Activated CD4-positive, alpha-beta T cell treated with anti-CD3 and anti-CD28 coated beads, Interleukin-2, amount 10 ng/mL, durations not matched to agents 7 days and 5 days (primary cell): Measurements from ENCODE around the gene EMX1. TPM values are rescaled to one million over a fixed set of nuclear protein-coding genes. Genes with fewer than 3 reads are reported as not detected.

Source experiments
- CTCF ChIA-PET: fragments of 350-600 bp; sonication (Branson Sonifier 250); formaldehyde crosslinking; loops from one replicate; lab custom pipeline; 2021; ENCODE audit warnings: antibody characterized with exemption; lab: Charles Lee
- POLR2A ChIA-PET: fragments of 350-600 bp; sonication (Branson Sonifier 250); formaldehyde crosslinking; loops from one replicate; lab custom pipeline; 2021; ENCODE audit warnings: antibody characterized with exemption; lab: Charles Lee
- DNase-seq: peaks from one replicate; pipeline ENCODE4 v3.0.0-alpha.2; 2020
- H3K27ac Mint-ChIP-seq: one replicate; pipeline ENCODE4 v1.8.0; 2021; ENCODE audit warnings: mild to moderate bottlenecking, moderate library complexity, mixed read lengths
- H3K27me3 Mint-ChIP-seq: one replicate; pipeline ENCODE4 v1.8.0; 2021; ENCODE audit warnings: mixed read lengths
- H3K36me3 Mint-ChIP-seq: one replicate; pipeline ENCODE4 v1.8.0; 2021; ENCODE audit warnings: low read depth, mixed read lengths
- H3K4me1 Mint-ChIP-seq: one replicate; pipeline ENCODE4 v1.8.0; 2021; ENCODE audit warnings: mixed read lengths
- H3K4me3 Mint-ChIP-seq: one replicate; pipeline ENCODE4 v1.8.0; 2021; ENCODE audit warnings: mild to moderate bottlenecking, moderate library complexity, mixed read lengths
- H3K9me3 Mint-ChIP-seq: one replicate; pipeline ENCODE4 v1.8.0; 2021; ENCODE audit warnings: mixed read lengths
- total RNA-seq, 2 experiments: library from RNA; stranded (reverse); gene quantifications; one replicate each; pipeline ENCODE4 v1.2.3, GENCODE V29; 2021

EMX1 gene
- total RNA-seq, 2 experiments from 2014 or later = not detected

GRCh38 chr2:72961036-72961720 is 43.9 kb downstream of the EMX1 start:
- no peak overlapping the region for H3K4me3 Mint-ChIP-seq
- no peak for DNase-seq
- H3K27me3 Mint-ChIP-seq = no peaks in the 10 kb centered on the region
- no peak overlapping the region for H3K27ac Mint-ChIP-seq
- POLR2A ChIA-PET = no interaction called here
- peaks cover 11% of the 10 kb centered on the region for H3K4me1 Mint-ChIP-seq
- H3K36me3 Mint-ChIP-seq = peaks cover 8% of the 10 kb centered on the region
- no peaks in the 10 kb centered on the region for H3K9me3 Mint-ChIP-seq
- CTCF ChIA-PET = interaction anchor here (0.7 kb wide), 1 partner anchor 96 kb away, joined by 4 read pairs; no protein-coding TSS in a partner anchor

GRCh38 chr2:72961853-72962468 is 44.6 kb downstream of the EMX1 start:
- Mint-ChIP-seq H3K9me3 (no peaks in the 10 kb centered on the region), H3K27ac (no peak overlapping the region), H3K27me3 (no peaks in the 10 kb centered on the region), H3K4me1 (peaks cover 8% of the 10 kb centered on the region), H3K4me3 (no peak overlapping the region), H3K36me3 (peaks cover 4% of the 10 kb centered on the region)
- POLR2A ChIA-PET = no interaction called here
- CTCF ChIA-PET = interaction anchor here (0.7 kb wide), 1 partner anchor 97 kb away, joined by 4 read pairs; no protein-coding TSS in a partner anchor
- DNase-seq = no peak

- peaks cover 2% of the 10 kb centered on the region for H3K4me1 Mint-ChIP-seq
- H3K9me3 Mint-ChIP-seq = no peaks in the 10 kb centered on the region
- H3K4me3 Mint-ChIP-seq = no peak overlapping the region
- H3K36me3 Mint-ChIP-seq = peaks cover 2% of the 10 kb centered on the region
- ChIA-PET CTCF (no interaction called here), POLR2A (no interaction called here)
- H3K27ac Mint-ChIP-seq = no peak overlapping the region
- no peaks in the 10 kb centered on the region for H3K27me3 Mint-ChIP-seq
- no peak for DNase-seq
Measured at GRCh38 chr2:72962911-72963310, 45.6 kb downstream of the EMX1 start.

DNA sequence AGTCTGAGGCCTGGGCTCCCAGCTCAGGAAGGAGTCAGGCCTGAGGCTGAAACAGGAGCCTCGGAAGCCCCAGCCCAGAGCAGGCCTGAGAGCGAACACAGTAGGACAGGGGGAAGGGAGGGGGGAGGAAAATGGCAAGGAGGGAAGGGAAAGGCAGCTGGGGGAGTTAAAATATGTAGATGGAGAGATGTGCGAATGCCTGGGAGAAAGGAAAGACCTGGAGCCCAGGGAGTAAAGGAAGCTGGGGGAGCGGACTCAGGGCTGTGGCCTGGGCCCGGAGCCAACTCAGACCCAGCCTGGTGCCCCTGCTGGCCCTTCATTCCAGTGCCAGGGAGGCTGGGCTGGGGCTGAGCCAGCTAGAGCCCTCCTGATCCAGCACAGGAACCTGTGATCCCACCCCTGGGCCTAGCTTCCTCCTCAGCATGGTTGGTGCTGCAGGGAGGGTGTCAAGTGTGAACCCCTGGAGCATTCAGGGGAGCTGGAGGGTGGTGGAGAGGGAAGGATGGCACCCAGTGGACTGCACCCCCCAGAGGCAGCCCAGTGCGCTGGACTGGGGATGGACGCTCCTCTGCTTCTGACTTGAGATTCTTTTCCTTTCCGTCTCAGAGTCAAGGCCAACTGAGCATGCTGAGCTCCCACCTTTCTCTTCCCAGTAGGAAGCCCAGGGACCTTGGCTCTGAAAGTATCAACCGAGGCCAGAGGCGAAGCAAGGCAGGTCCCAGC is 46.3 kb downstream of the EMX1 start:
- no peak for DNase-seq
- Mint-ChIP-seq H3K4me1 (no peaks in the 10 kb centered on the region), H3K9me3 (no peaks in the 10 kb centered on the region), H3K27ac (no peak overlapping the region), H3K36me3 (peaks cover 2% of the 10 kb centered on the region), H3K4me3 (no peak overlapping the region), H3K27me3 (no peaks in the 10 kb centered on the region)
- ChIA-PET POLR2A (no interaction called here), CTCF (interaction anchor here (0.7 to 0.8 kb wide), 2 partner anchors 8 to 14 kb away, joined by 3 read pairs; no protein-coding TSS in a partner anchor)

GRCh38 chr2:72964146-72964525 is 46.8 kb downstream of the EMX1 start:
- POLR2A ChIA-PET = no interaction called here

DNA sequence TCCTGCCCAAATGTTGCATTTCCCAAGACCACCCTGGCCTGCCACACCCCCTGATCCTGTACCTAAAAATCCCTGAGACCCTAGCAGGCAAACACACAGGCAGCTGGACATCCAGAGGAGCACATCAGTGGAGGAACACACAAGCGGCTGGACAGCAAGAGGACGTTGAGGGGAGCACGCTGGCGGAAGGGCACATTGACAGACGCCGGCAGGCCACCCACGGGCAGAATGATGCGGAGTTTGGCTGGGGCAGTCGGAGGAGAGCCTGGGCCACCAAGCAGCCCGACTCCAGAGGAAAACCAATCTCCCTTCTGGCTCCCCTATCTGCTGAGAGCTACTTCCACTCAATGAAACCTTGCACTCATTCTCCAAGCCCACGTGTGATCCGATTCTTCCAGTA is 47.7 kb downstream of the EMX1 start:
- Mint-ChIP-seq H3K9me3 (no peaks in the 10 kb centered on the region), H3K27ac (no peak overlapping the region), H3K4me1 (no peaks in the 10 kb centered on the region), H3K36me3 (peaks cover 2% of the 10 kb centered on the region), H3K27me3 (no peaks in the 10 kb centered on the region), H3K4me3 (no peak overlapping the region)
- no peak for DNase-seq
- ChIA-PET POLR2A (no interaction called here), CTCF (interaction anchor here (0.8 kb wide), 1 partner anchor 18 kb away, joined by 3 read pairs; no protein-coding TSS in a partner anchor)

More at GRCh38 chr2:72964146-72964525, 46.8 kb downstream of the EMX1 start:
- H3K36me3 Mint-ChIP-seq = peaks cover 2% of the 10 kb centered on the region
- H3K9me3 Mint-ChIP-seq = no peaks in the 10 kb centered on the region
- H3K4me3 Mint-ChIP-seq = no peak overlapping the region
- H3K4me1 Mint-ChIP-seq = no peaks in the 10 kb centered on the region
- CTCF ChIA-PET = interaction anchor here (0.7 to 0.8 kb wide), 2 partner anchors 9 to 15 kb away, joined by 3 read pairs; no protein-coding TSS in a partner anchor
- no peak for DNase-seq
- H3K27me3 Mint-ChIP-seq = no peaks in the 10 kb centered on the region
- H3K27ac Mint-ChIP-seq = no peak overlapping the region

DNA sequence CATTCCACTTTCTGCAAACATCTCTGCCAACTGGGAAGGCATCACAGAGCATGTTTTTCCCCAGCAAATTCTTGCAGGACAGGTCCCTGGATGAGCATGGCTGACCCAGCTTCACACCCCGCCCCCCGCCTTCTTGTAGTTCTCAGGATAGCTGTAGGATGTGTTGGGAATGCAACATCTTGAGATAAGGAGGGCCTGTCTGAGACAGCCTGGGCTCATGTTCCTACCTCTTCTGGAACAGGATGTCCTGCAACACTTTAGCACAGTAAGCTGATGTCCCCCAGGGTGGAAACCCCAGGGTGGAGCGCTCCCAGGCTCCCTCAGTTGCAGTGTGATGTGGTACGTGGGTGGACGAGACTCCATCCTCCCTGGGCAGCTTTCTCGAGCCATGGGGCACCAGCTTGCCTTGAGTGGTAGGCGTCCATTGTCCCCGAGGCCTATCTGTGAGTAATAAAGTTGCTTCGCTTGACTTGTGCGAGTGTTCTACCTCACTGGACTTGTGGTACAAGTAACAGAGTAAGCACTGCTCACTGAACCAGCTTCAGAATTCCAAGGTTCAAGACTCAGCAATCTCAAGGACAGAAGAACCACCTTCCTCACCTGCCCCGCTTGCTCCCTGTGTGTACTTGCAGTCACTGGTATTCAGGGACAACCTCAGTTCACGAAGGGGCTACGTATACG is 48.6 kb downstream of the EMX1 start:
- no peaks in the 10 kb centered on the region for H3K36me3 Mint-ChIP-seq
- no peaks in the 10 kb centered on the region for H3K27me3 Mint-ChIP-seq
- no peak overlapping the region for H3K27ac Mint-ChIP-seq
- H3K4me1 Mint-ChIP-seq = no peaks in the 10 kb centered on the region
- DNase-seq = no peak
- H3K4me3 Mint-ChIP-seq = no peak overlapping the region
- H3K9me3 Mint-ChIP-seq = no peaks in the 10 kb centered on the region
- ChIA-PET CTCF (interaction anchor here (0.8 kb wide), 2 partner anchors 19 to 33 kb away, joined by 3 read pairs; no protein-coding TSS in a partner anchor), POLR2A (no interaction called here)

GRCh38 chr2:72968286-72968685 is 51.0 kb downstream of the EMX1 start:
- H3K4me1 Mint-ChIP-seq = no peaks in the 10 kb centered on the region
- CTCF ChIA-PET = no interaction called here
- no peak overlapping the region for H3K4me3 Mint-ChIP-seq

GRCh38 chr2:72969706-72970105 is 52.4 kb downstream of the EMX1 start:
- Mint-ChIP-seq H3K27ac (no peak overlapping the region), H3K4me3 (no peak overlapping the region), H3K9me3 (no peaks in the 10 kb centered on the region), H3K36me3 (no peaks in the 10 kb centered on the region), H3K27me3 (peaks cover 3% of the 10 kb centered on the region), H3K4me1 (peaks cover 2% of the 10 kb centered on the region)
- CTCF ChIA-PET = interaction anchor here (1.4 to 2.3 kb wide), 2 partner anchors 29 to 77 kb away, joined by 3 to 5 read pairs; no protein-coding TSS in a partner anchor
- no peak for DNase-seq
- POLR2A ChIA-PET = no interaction called here

More at GRCh38 chr2:72968286-72968685, 51.0 kb downstream of the EMX1 start:
- Mint-ChIP-seq H3K27me3 (no peaks in the 10 kb centered on the region), H3K27ac (no peak overlapping the region), H3K9me3 (no peaks in the 10 kb centered on the region), H3K36me3 (no peaks in the 10 kb centered on the region)
- POLR2A ChIA-PET = no interaction called here
- no peak for DNase-seq

DNA sequence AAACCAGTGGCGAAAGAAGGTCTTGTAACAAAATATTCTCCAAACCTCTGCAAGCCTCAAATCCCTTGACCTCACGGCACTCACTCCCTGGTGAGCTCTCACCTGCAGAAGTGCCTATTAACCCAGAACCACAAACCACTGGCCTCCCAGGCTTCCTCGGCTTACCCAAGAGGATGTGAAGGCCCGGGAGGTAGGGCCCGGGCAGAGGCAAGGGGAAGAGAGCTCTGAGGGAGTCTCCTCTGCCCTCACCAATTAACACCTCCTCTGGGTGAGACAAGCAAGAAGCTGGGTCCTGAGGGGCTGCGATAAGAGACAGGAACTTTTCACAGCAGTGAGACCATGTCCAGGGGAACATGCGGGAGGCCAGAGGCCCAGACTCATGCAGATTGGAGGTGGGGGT is 53.7 kb downstream of the EMX1 start:
- Mint-ChIP-seq H3K27me3 (peaks cover 13% of the 10 kb centered on the region), H3K4me1 (peaks cover 2% of the 10 kb centered on the region), H3K27ac (no peak overlapping the region), H3K36me3 (no peaks in the 10 kb centered on the region), H3K9me3 (no peaks in the 10 kb centered on the region), H3K4me3 (no peak overlapping the region)
- DNase-seq = no peak
- ChIA-PET CTCF (interaction anchor here (1.4 to 2.3 kb wide), 2 partner anchors 31 to 78 kb away, joined by 3 to 5 read pairs; no protein-coding TSS in a partner anchor), POLR2A (no interaction called here)

DNA sequence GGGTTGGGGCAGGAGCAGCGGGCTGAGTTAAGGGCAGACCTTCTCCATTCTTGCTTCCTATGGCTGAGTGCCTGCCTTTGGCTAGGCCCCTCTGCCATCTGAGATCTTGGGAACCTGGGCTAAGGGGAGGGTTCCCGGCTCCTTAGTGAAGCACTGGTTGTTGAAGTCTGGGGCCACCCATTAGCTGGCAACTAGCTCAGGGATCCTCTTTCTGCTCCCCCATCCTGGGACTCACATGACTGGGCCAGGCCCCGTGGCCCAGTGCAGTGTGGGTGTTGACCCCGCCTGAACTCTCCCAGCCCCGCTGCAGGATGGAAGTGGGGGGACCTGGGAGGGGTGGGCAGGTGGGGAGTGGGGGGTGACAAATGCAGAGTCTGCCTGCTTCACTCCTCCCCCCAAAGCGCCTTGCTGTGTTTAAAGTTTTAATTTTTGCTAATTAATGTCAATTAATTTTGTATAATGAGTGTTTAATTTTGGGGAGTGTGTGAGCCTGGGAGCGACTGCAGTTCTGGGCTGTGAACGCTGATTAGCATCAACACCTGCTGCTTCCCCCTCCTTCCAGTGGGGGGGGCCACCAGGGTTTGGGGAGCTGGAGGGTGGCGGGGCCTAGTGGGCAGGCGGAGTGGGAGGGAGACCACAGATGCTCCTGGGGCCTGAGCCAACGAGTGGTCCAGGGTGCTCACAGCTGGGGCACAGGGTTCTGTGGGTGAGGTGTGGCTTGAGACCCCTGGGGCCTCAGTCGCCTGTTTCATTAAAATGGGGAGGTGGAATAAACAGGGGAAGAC is 55.2 kb downstream of the EMX1 start:
- ChIA-PET POLR2A (no interaction called here), CTCF (interaction anchor here (1.2 to 2.1 kb wide), 5 partner anchors 14 to 86 kb away, joined by 3 to 16 read pairs (median 5); partner anchors contain the start of gene EMX1)
- no peak for DNase-seq
- H3K27ac Mint-ChIP-seq = no peak overlapping the region
- H3K36me3 Mint-ChIP-seq = no peaks in the 10 kb centered on the region
- H3K9me3 Mint-ChIP-seq = no peaks in the 10 kb centered on the region
- H3K4me3 Mint-ChIP-seq = no peak overlapping the region
- peaks cover 13% of the 10 kb centered on the region for H3K27me3 Mint-ChIP-seq
- H3K4me1 Mint-ChIP-seq = peaks cover 2% of the 10 kb centered on the region
